IMR-90 (cell line): ENCODE measurements around the gene FGF19.

ENCODE experiments used
- CEBPB ChIP-seq: IDR thresholded peaks from 2 replicates; pipeline ENCODE4 v1.6.1; 2012; ENCODE audit warnings: low read depth, low read length, improper control_type of control experiment
- CHD1 ChIP-seq: IDR thresholded peaks from 2 replicates; pipeline ENCODE4 v1.6.1; 2012; ENCODE audit warnings: low read depth, low read length, improper control_type of control experiment
- CTCF ChIP-seq: conservative IDR thresholded peaks from 2 replicates; pipeline ENCODE4 v1.5.1; 2012; ENCODE audit warnings: mild to moderate bottlenecking, low read depth, low read length, improper control_type of control experiment
- MAFK ChIP-seq: IDR thresholded peaks from 2 replicates; pipeline ENCODE4 v1.6.1; 2012; ENCODE audit warnings: low read depth, low read length, improper control_type of control experiment
- MAZ ChIP-seq: IDR thresholded peaks from 2 replicates; pipeline ENCODE4 v1.6.1; 2012; ENCODE audit warnings: low read depth, mild to moderate bottlenecking, low read length, improper control_type of control experiment, moderate library complexity, borderline replicate concordance
- POLR2A ChIP-seq: IDR thresholded peaks from 2 replicates; pipeline ENCODE4 v1.6.1; 2012; ENCODE audit warnings: mild to moderate bottlenecking, low read depth, low read length
- SMC3 ChIP-seq: fragments of 150-350 bp; IDR thresholded peaks from 2 replicates; pipeline ENCODE4 v1.6.1; 2016; ENCODE audit warnings: low read depth, mild to moderate bottlenecking, antibody characterized with exemption, low read length, moderate library complexity

GRCh38 chr11:69651834-69652620 is 51.8 kb downstream of the FGF19 start:
- no peak for TF ChIP-seq CTCF
- no peak for TF ChIP-seq MAZ
- TF ChIP-seq POLR2A: no peak
- no peak for TF ChIP-seq MAFK
- TF ChIP-seq CEBPB: no peak
- no peak for TF ChIP-seq CHD1
- no peak for TF ChIP-seq SMC3
